Spleen (tissue), 7 donors: ENCODE data around the gene XYLT1.

Experiments
- POLR2A ChIP-seq, 3 donors: fragments of 450-650 bp; IDR thresholded peaks; one replicate each; pipeline ENCODE4 v1.5.1; 2017; ENCODE audit warnings: antibody characterized with exemption in 3 of 3, mild to moderate bottlenecking in 1 of 3
- TF ChIP-seq, protein P1 (sequence below), 11 experiments: fragments of 200-600 bp in 7 of 11; fragments of 450-650 bp in 4 of 11; sonication (generic) in 4 of 11; IDR thresholded peaks in 8 of 11; conservative IDR thresholded peaks in 3 of 11; 1 replicate in 7 of 11; 2 replicates in 4 of 11; pipeline versions ENCODE4 v1.4.0 to v1.8.0; 2016 to 2021; ENCODE audit warnings: antibody characterized with exemption in 11 of 11, inconsistent platforms in 4 of 11, mild to moderate bottlenecking in 1 of 11
- donor health status: DM: no; HTN: no; CAD: no; lungs with moderate emphysema.
- donor health status: DM: no; HTN: no; CAD: no.
- donor health status: DM: no; HTN: no; CAD: no.

DNA sequence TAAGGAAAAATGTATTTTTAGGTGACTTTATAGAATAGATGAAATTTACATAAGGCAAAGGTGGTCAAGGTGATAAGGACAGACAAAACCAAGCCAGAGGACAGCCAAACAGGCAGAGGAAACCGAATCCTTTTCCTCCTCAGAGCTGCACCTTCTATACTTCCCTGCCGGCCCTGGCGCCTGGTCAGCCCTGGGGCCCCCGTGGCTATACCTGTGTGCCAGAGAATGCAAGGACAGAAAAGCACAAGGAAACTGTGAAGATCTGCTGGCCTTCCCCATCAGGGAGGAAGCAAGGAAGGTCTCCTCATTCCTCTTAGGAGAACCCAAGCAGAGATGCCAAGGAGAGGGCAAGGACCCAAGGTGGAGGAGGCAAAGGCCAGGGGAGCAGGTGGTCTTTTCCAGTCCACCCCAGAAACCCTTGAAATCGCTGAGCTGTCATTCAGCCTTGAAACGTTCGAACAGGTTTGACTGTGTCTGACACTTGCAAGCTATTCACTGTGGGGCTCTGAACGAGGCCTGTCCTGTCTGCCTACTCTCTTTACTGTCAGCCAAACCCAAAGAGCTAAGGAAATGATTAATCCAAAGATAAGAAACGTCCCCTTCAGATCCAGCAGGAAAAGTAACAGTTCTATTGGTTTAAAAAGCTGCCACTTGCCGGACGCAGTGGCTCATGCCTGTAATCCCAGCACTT is 114.4 kb downstream of the XYLT1 start:
- TF ChIP-seq, protein P1, sequence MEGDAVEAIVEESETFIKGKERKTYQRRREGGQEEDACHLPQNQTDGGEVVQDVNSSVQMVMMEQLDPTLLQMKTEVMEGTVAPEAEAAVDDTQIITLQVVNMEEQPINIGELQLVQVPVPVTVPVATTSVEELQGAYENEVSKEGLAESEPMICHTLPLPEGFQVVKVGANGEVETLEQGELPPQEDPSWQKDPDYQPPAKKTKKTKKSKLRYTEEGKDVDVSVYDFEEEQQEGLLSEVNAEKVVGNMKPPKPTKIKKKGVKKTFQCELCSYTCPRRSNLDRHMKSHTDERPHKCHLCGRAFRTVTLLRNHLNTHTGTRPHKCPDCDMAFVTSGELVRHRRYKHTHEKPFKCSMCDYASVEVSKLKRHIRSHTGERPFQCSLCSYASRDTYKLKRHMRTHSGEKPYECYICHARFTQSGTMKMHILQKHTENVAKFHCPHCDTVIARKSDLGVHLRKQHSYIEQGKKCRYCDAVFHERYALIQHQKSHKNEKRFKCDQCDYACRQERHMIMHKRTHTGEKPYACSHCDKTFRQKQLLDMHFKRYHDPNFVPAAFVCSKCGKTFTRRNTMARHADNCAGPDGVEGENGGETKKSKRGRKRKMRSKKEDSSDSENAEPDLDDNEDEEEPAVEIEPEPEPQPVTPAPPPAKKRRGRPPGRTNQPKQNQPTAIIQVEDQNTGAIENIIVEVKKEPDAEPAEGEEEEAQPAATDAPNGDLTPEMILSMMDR (IDR thresholded peaks at IDR 0.05 in 8 of 11, conservative IDR thresholded peaks at IDR 0.05 in 3 of 11) = no peak
- TF ChIP-seq POLR2A (IDR thresholded peaks at IDR 0.05) = no peak
